ENCODE measurements around the gene MAD1L1. TPM values are rescaled to one million over a fixed set of nuclear protein-coding genes. Genes with fewer than 3 reads are reported as not detected.

Gene MAD1L1
- total and polyA plus RNA-seq, 4 donors: 12.8 to 20.7 (median 16.5) TPM

- Histone ChIP-seq H3K9ac (ENCODE audit: low read depth in 1 of 2, low read length in 2 of 2) (no peak overlapping the region), H3K9me3 (ENCODE audit: control insufficient read depth in 4 of 4, low read length in 3 of 4) (no peaks in the 10 kb centered on the region), H3K36me3 (ENCODE audit: control insufficient read depth in 4 of 4, insufficient read depth in 3 of 4, low read depth in 1 of 4, low read length in 3 of 4) (no peaks in the 10 kb centered on the region), H3K4me3 (ENCODE audit: low read depth in 1 of 3, low read length in 3 of 3) (no peak overlapping the region), H3K27ac (ENCODE audit: low read depth in 1 of 2, low read length in 2 of 2) (no peak overlapping the region), H3K4me1 (ENCODE audit: control insufficient read depth in 4 of 4, insufficient read depth in 4 of 4, low read length in 3 of 4) (no peaks in the 10 kb centered on the region), H3K27me3 (ENCODE audit: control insufficient read depth in 4 of 4, insufficient read depth in 4 of 4, low read length in 3 of 4) (no peaks in the 10 kb centered on the region)
- DNase-seq (ENCODE audit: low spot score): no peak
- TF ChIP-seq SP1 (IDR thresholded peaks at IDR 0.05) (no peak), JUND (IDR thresholded peaks at IDR 0.05) (no peak), YY1 (IDR thresholded peaks at IDR 0.05) (no peak), GABPA (IDR thresholded peaks at IDR 0.05 in 1 of 2, conservative IDR thresholded peaks at IDR 0.05 in 1 of 2) (no peak), FOXA2 (IDR thresholded peaks at IDR 0.05) (no peak), ZBTB33 (IDR thresholded peaks at IDR 0.05) (no peak), HNF4A (conservative IDR thresholded peaks at IDR 0.05) (no peak), EGR1 (IDR thresholded peaks at IDR 0.05; ENCODE audit: low read depth in 2 of 2) (no peak), TAF1 (conservative IDR thresholded peaks at IDR 0.05) (no peak), NR2F2 (IDR thresholded peaks at IDR 0.05) (no peak), RXRA (IDR thresholded peaks at IDR 0.05) (no peak), FOXA1 (IDR thresholded peaks at IDR 0.05) (no peak), ATF3 (IDR thresholded peaks at IDR 0.05) (no peak), MAX (IDR thresholded peaks at IDR 0.05) (no peak), RAD21 (IDR thresholded peaks at IDR 0.05) (no peak), HNF4G (IDR thresholded peaks at IDR 0.05) (no peak)
- TF ChIP-seq, protein P1, sequence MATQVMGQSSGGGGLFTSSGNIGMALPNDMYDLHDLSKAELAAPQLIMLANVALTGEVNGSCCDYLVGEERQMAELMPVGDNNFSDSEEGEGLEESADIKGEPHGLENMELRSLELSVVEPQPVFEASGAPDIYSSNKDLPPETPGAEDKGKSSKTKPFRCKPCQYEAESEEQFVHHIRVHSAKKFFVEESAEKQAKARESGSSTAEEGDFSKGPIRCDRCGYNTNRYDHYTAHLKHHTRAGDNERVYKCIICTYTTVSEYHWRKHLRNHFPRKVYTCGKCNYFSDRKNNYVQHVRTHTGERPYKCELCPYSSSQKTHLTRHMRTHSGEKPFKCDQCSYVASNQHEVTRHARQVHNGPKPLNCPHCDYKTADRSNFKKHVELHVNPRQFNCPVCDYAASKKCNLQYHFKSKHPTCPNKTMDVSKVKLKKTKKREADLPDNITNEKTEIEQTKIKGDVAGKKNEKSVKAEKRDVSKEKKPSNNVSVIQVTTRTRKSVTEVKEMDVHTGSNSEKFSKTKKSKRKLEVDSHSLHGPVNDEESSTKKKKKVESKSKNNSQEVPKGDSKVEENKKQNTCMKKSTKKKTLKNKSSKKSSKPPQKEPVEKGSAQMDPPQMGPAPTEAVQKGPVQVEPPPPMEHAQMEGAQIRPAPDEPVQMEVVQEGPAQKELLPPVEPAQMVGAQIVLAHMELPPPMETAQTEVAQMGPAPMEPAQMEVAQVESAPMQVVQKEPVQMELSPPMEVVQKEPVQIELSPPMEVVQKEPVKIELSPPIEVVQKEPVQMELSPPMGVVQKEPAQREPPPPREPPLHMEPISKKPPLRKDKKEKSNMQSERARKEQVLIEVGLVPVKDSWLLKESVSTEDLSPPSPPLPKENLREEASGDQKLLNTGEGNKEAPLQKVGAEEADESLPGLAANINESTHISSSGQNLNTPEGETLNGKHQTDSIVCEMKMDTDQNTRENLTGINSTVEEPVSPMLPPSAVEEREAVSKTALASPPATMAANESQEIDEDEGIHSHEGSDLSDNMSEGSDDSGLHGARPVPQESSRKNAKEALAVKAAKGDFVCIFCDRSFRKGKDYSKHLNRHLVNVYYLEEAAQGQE (IDR thresholded peaks at IDR 0.05): no peak
- TF ChIP-seq, protein P2, sequence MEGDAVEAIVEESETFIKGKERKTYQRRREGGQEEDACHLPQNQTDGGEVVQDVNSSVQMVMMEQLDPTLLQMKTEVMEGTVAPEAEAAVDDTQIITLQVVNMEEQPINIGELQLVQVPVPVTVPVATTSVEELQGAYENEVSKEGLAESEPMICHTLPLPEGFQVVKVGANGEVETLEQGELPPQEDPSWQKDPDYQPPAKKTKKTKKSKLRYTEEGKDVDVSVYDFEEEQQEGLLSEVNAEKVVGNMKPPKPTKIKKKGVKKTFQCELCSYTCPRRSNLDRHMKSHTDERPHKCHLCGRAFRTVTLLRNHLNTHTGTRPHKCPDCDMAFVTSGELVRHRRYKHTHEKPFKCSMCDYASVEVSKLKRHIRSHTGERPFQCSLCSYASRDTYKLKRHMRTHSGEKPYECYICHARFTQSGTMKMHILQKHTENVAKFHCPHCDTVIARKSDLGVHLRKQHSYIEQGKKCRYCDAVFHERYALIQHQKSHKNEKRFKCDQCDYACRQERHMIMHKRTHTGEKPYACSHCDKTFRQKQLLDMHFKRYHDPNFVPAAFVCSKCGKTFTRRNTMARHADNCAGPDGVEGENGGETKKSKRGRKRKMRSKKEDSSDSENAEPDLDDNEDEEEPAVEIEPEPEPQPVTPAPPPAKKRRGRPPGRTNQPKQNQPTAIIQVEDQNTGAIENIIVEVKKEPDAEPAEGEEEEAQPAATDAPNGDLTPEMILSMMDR (IDR thresholded peaks at IDR 0.05; ENCODE audit: low read depth, low read length, missing input control): no peak
- 98% methylated on average over 17 of the region's 17 CpGs for WGBS
These were observed 221.3 kb downstream of the MAD1L1 start for GRCh38 chr7:2011266-2012043.
